HepG2 (cell line): ENCODE data around the gene ZDHHC14. TPM values are rescaled to one million over a fixed set of nuclear protein-coding genes. Genes with fewer than 3 reads are reported as not detected.

Experiments
- ATAC-seq: fragments of 200-7000 bp; cut with Tn5 transposase; 3 replicates; pipeline ENCODE4 v1.9.1; 2020; ENCODE audit warnings: mild to moderate bottlenecking, moderate library complexity
- BruUV-seq: library from RNA; stranded (reverse); fragments of 400-500 nt; replicated peaks from 2 replicates; lab custom pipeline; 2021; lab: Mats Ljungman, UMichigan
- CTCF ChIA-PET: fragments of 300-600 bp; formaldehyde crosslinking; extraction: SDS; loops from one replicate; lab custom pipeline; 2021; ENCODE audit warnings: low total read pairs, inconsistent platforms, low intra/inter-chr PET ratio; lab: Yijun Ruan, JAX
- POLR2A ChIA-PET: fragments of 350-600 bp; sonication (Branson Sonifier 250); formaldehyde crosslinking; loops from one replicate; lab custom pipeline; 2020; ENCODE audit warnings: antibody characterized with exemption, inconsistent platforms; lab: Yijun Ruan, JAX
- DNase-seq: peaks from one replicate; pipeline ENCODE4 v3.0.0-alpha.2; 2015; ENCODE audit warnings: low spot score
- FAIRE-seq: peaks from 3 replicates; lab custom pipeline; 2011; peaks lifted over from hg19 to GRCh38; lab: Jason Lieb, UNC
- H2AFZ ChIP-seq: one replicate; pipeline ENCODE4 v1.6.1; 2011; ENCODE audit warnings: low read length, inconsistent platforms
- H3K27ac ChIP-seq: fragments of 300-600 bp; 3 replicates; pipeline ENCODE4 v1.8.0; 2011; ENCODE audit warnings: mixed run types, mild to moderate bottlenecking, mixed read lengths, low read length, inconsistent platforms; ENCODE audit not compliant: insufficient read depth; ENCODE audit errors: extremely low read length
- H3K27me3 ChIP-seq, 2 experiments: fragments of 200-600 bp in 1 of 2; 2 replicates in 1 of 2; 3 replicates in 1 of 2; pipeline versions ENCODE4 v1.6.0 to v1.8.0; 2011; ENCODE audit warnings: low read length in 2 of 2, mild to moderate bottlenecking in 2 of 2, moderate library complexity in 2 of 2, inconsistent platforms in 1 of 2; ENCODE audit not compliant: insufficient read depth in 2 of 2, control insufficient read depth in 1 of 2
- H3K36me3 ChIP-seq, 2 experiments: fragments of 200-600 bp in 1 of 2; replicated peaks in 1 of 2; 2 replicates in 1 of 2; 3 replicates in 1 of 2; pipeline versions ENCODE4 v1.5.1 to v1.8.0; 2011; ENCODE audit warnings: low read length in 2 of 2, inconsistent platforms in 1 of 2; ENCODE audit not compliant: insufficient read depth in 2 of 2, control insufficient read depth in 1 of 2
- H3K4me1 ChIP-seq: 2 replicates; pipeline ENCODE4 v1.5.1; 2012; ENCODE audit warnings: low read length, inconsistent platforms; ENCODE audit not compliant: insufficient read depth
- H3K4me2 ChIP-seq: 2 replicates; pipeline ENCODE4 v1.6.0; 2011; ENCODE audit warnings: low read depth, low read length, inconsistent platforms
- H3K4me3 ChIP-seq, 3 experiments: fragments of 200-600 bp in 1 of 3; sonication (generic), shearing (Covaris generic) in 1 of 3; replicated peaks in 1 of 3; 2 replicates each; pipeline ENCODE4 v1.5.1; 2011 to 2016; ENCODE audit warnings: low read length in 3 of 3, inconsistent platforms in 2 of 3, low read depth in 2 of 3, mild to moderate bottlenecking in 2 of 3, control low read depth in 1 of 3, mixed read lengths in 1 of 3; ENCODE audit not compliant: insufficient read depth in 1 of 3
- H3K79me2 ChIP-seq: one replicate; pipeline ENCODE4 v1.6.1; 2011; ENCODE audit warnings: low read length, inconsistent platforms; ENCODE audit not compliant: insufficient read depth
- H3K9ac ChIP-seq: 2 replicates; pipeline ENCODE4 v1.6.0; 2011; ENCODE audit warnings: mild to moderate bottlenecking, low read depth, low read length, inconsistent platforms; ENCODE audit not compliant: insufficient read depth
- H3K9me3 ChIP-seq: 2 replicates; pipeline ENCODE4 v1.5.1; 2012; ENCODE audit warnings: mild to moderate bottlenecking, low read length
- H4K20me1 ChIP-seq: 2 replicates; pipeline ENCODE4 v1.6.0; 2011; ENCODE audit warnings: inconsistent platforms, mild to moderate bottlenecking, low read length, moderate library complexity; ENCODE audit not compliant: insufficient read depth
- ATF7 ChIP-seq, 2 experiments: fragments of 450-650 bp in 1 of 2; sonication (generic) in 1 of 2; formaldehyde crosslinking in 1 of 2; IDR thresholded peaks; 2 replicates each; pipeline versions ENCODE4 v1.4.0 to v1.6.1; 2016 to 2020; ENCODE audit warnings: antibody characterized with exemption in 1 of 2, mild to moderate bottlenecking in 1 of 2, missing genetic modification reagents in 1 of 2
- DZIP1 ChIP-seq: sonication (generic); formaldehyde crosslinking; IDR thresholded peaks from 2 replicates; pipeline ENCODE4 v1.5.0; 2020; ENCODE audit warnings: mild to moderate bottlenecking, missing genetic modification reagents
- KLF6 ChIP-seq: IDR thresholded peaks from 2 replicates; pipeline ENCODE4 v1.8.0; 2016; ENCODE audit warnings: missing biosample characterization, missing genetic modification reagents
- POLR2G ChIP-seq: fragments of 200-400 bp; formaldehyde crosslinking; IDR thresholded peaks from 2 replicates; pipeline ENCODE4 v1.6.1; 2018; ENCODE audit warnings: mild to moderate bottlenecking, low read depth, low read length, moderate library complexity
- RNF219 ChIP-seq: sonication (generic); formaldehyde crosslinking; IDR thresholded peaks from 2 replicates; pipeline ENCODE4 v1.5.0; 2020; ENCODE audit warnings: mild to moderate bottlenecking, missing genetic modification reagents
- SATB2 ChIP-seq: sonication (generic); formaldehyde crosslinking; IDR thresholded peaks from 2 replicates; pipeline ENCODE4 v1.5.0; 2020; ENCODE audit warnings: missing genetic modification reagents
- SNAI1 ChIP-seq: sonication (generic); formaldehyde crosslinking; IDR thresholded peaks from 2 replicates; pipeline ENCODE4 v1.5.0; 2020; ENCODE audit warnings: mild to moderate bottlenecking, missing genetic modification reagents, borderline replicate concordance
- SRY ChIP-seq: sonication (generic); formaldehyde crosslinking; IDR thresholded peaks from 2 replicates; pipeline ENCODE4 v1.8.0; 2022; ENCODE audit warnings: mild to moderate bottlenecking, missing genetic modification reagents
- ZBTB43 ChIP-seq: sonication (generic); formaldehyde crosslinking; conservative IDR thresholded peaks from 2 replicates; pipeline ENCODE4 v1.4.0; 2020; ENCODE audit warnings: missing genetic modification reagents
- ZNF710 ChIP-seq: sonication (generic); formaldehyde crosslinking; IDR thresholded peaks from 2 replicates; pipeline ENCODE4 v1.5.0; 2020; ENCODE audit warnings: mild to moderate bottlenecking, missing genetic modification reagents, borderline replicate concordance
- ZNF768 ChIP-seq: sonication (generic); formaldehyde crosslinking; IDR thresholded peaks from 2 replicates; pipeline ENCODE4 v1.4.0; 2020; ENCODE audit warnings: missing genetic modification reagents
- ZUFSP ChIP-seq: sonication (generic); formaldehyde crosslinking; IDR thresholded peaks from 2 replicates; pipeline ENCODE4 v1.9.0; 2021; ENCODE audit warnings: missing genetic modification reagents, mild to moderate bottlenecking, borderline replicate concordance
- WGBS: methylation state at CpG from one replicate; pipeline ENCODE4 v1.1.6; 2017; ENCODE audit warnings: low lambda C conversion rate; 5-methylcytosine and 5-hydroxymethylcytosine counted together
- in situ Hi-C: cut with HindIII; loops from 2 replicates; pipeline ENCODE4 v1.10.0; 2017; ENCODE audit warnings: low pct_unique_long_range_greater_than_20kb; ENCODE audit not compliant: extremely low pct_ligation_motif_present
- intact Hi-C: fragments of 100-400 bp; cut with micrococcal nuclease; formaldehyde crosslinking; loops from one replicate; pipeline ENCODE4 v1.10.0; 2022; ENCODE audit not compliant: unreplicated experiment
- polyA plus RNA-seq, 8 experiments: library from polyadenylated mRNA; depleted of rRNA in 3 of 8; stranded (reverse) in 7 of 8; unstranded in 1 of 8; fragments of >200 nt; fragmentation: Illumina TruSeq in 4 of 8; extraction: Trizol in 4 of 8; gene quantifications; 2 replicates each; pipeline versions ENCODE4 v1.2.1 to v1.2.3, GENCODE V29; 2011 to 2016; ENCODE audit warnings: low read depth in 4 of 8, missing spikeins in 1 of 8, mixed read lengths in 1 of 8; ENCODE audit not compliant: insufficient read depth in 1 of 8
- total RNA-seq, 5 experiments: library from RNA; depleted of rRNA; stranded (reverse); fragments of >200 nt; fragmentation: Illumina TruSeq; extraction: Trizol; gene quantifications; 2 replicates each; pipeline ENCODE4 v1.2.3, GENCODE V29; 2016; ENCODE audit warnings: low read depth in 1 of 5

ZDHHC14 gene
- total and polyA plus RNA-seq, 2 of the 13 experiments (the other 11 are each of a cell fraction or from before 2014, with no cell fraction given) = 3.7 to 9.5 TPM

- Histone ChIP-seq H4K20me1 (no peaks in the 10 kb centered on the region), H3K27ac (no peak overlapping the region), H3K36me3 (no peaks in the 10 kb centered on the region), H3K4me2 (no peak overlapping the region), H3K79me2 (no peaks in the 10 kb centered on the region), H2AFZ (no peak overlapping the region), H3K9ac (no peak overlapping the region), H3K4me1 (peaks cover 15% of the 10 kb centered on the region), H3K27me3 (no peaks in the 10 kb centered on the region; a peak in 1 of 5 replicates), H3K4me3 (no peak overlapping the region), H3K9me3 (no peaks in the 10 kb centered on the region)
- CTCF ChIA-PET = no interaction called here
- BruUV-seq = no TSS peak
- no peak for ATAC-seq
- POLR2A ChIA-PET = no interaction called here
- no peak for DNase-seq
- intact Hi-C loops (no loop called here), in situ Hi-C loops (no loop called here)
- no peak for FAIRE-seq
- TF ChIP-seq POLR2G = no peak
- no peak for TF ChIP-seq SNAI1 (CRISPR knock-in tag)
- no peak for TF ChIP-seq DZIP1 (CRISPR knock-in tag)
- TF ChIP-seq KLF6 (CRISPR knock-in tag) = no peak
- no peak for TF ChIP-seq ZNF768 (CRISPR knock-in tag)
- no peak for TF ChIP-seq ZBTB43
- no peak for TF ChIP-seq SATB2 (CRISPR knock-in tag)
- no peak for TF ChIP-seq ZUFSP (CRISPR knock-in tag)
- no peak for TF ChIP-seq ZNF710 (CRISPR knock-in tag)
- no peak for TF ChIP-seq RNF219 (CRISPR knock-in tag)
- TF ChIP-seq SRY = no peak
- TF ChIP-seq ATF7 (IDR thresholded peaks at IDR 0.05) = no peak
- TF ChIP-seq ATF7 (CRISPR knock-in tag; IDR thresholded peaks at IDR 0.05) = no peak
- TF ChIP-seq, all 625 proteins: peak for 0
- WGBS = 94% methylated on average over 5 of the region's 5 CpGs
Measured at GRCh38 chr6:157410045-157410444, 29.1 kb downstream of the ZDHHC14 start.
